C4-2B (cell line): ENCODE results near the gene KLF16.

Experiments used
- CTCF ChIP-seq: fragments of 450-650 bp; conservative IDR thresholded peaks from 2 replicates; pipeline ENCODE4 v1.5.1; 2017; ENCODE audit warnings: mild to moderate bottlenecking
- ZFX ChIP-seq: fragments of 450-650 bp; IDR thresholded peaks from 2 replicates; pipeline ENCODE4 v1.6.1; 2017

- TF ChIP-seq CTCF = no peak
- TF ChIP-seq ZFX = no peak
Measured at GRCh38 chr19:1868971-1869370, 5.6 kb upstream of the KLF16 start.
